Measurements from ENCODE around the gene CCDC50.

GRCh38 chr3:191428177-191428576, 99.0 kb downstream of the CCDC50 start:
- TF ChIP-seq EZH2 (IDR thresholded peaks at IDR 0.05; ENCODE audit: low read depth): no peak
- TF ChIP-seq, protein P1, sequence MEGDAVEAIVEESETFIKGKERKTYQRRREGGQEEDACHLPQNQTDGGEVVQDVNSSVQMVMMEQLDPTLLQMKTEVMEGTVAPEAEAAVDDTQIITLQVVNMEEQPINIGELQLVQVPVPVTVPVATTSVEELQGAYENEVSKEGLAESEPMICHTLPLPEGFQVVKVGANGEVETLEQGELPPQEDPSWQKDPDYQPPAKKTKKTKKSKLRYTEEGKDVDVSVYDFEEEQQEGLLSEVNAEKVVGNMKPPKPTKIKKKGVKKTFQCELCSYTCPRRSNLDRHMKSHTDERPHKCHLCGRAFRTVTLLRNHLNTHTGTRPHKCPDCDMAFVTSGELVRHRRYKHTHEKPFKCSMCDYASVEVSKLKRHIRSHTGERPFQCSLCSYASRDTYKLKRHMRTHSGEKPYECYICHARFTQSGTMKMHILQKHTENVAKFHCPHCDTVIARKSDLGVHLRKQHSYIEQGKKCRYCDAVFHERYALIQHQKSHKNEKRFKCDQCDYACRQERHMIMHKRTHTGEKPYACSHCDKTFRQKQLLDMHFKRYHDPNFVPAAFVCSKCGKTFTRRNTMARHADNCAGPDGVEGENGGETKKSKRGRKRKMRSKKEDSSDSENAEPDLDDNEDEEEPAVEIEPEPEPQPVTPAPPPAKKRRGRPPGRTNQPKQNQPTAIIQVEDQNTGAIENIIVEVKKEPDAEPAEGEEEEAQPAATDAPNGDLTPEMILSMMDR (conservative IDR thresholded peaks at IDR 0.05): no peak

Data from PC-9 (cell line).